GM23248 (cell line): ENCODE data around the gene AK2. TPM values are rescaled to one million over a fixed set of nuclear protein-coding genes. Genes with fewer than 3 reads are reported as not detected.

Experiments
- DNase-seq: peaks from one replicate; pipeline ENCODE4 v3.0.0-alpha.2; 2015
- H2AFZ ChIP-seq: fragments of 200-600 bp; sonication (generic); 2 replicates; pipeline ENCODE4 v1.6.1; 2016; ENCODE audit warnings: antibody characterized with exemption
- H3F3A ChIP-seq: fragments of 200-600 bp; sonication (generic); 2 replicates; pipeline ENCODE4 v1.6.1; 2016; ENCODE audit warnings: mild to moderate bottlenecking, antibody characterized with exemption, mixed run types; ENCODE audit not compliant: insufficient read depth
- H3K27ac ChIP-seq: fragments of 200-600 bp; sonication (generic); 2 replicates; pipeline ENCODE4 v1.5.1; 2016; ENCODE audit warnings: mild to moderate bottlenecking
- H3K27me3 ChIP-seq: fragments of 200-600 bp; sonication (generic); replicated peaks from 2 replicates; pipeline ENCODE4 v1.6.1; 2016; ENCODE audit warnings: mild to moderate bottlenecking; ENCODE audit not compliant: insufficient read depth
- H3K36me3 ChIP-seq: fragments of 200-600 bp; sonication (generic); 2 replicates; pipeline ENCODE4 v1.6.1; 2016; ENCODE audit warnings: low read depth, mild to moderate bottlenecking
- H3K4me1 ChIP-seq: fragments of 200-600 bp; sonication (generic); 2 replicates; pipeline ENCODE4 v1.6.1; 2016; ENCODE audit warnings: mild to moderate bottlenecking; ENCODE audit not compliant: insufficient read depth
- H3K4me2 ChIP-seq: fragments of 200-600 bp; sonication (generic); one replicate; pipeline ENCODE4 v1.6.1; 2016; ENCODE audit warnings: mild to moderate bottlenecking; ENCODE audit not compliant: unreplicated experiment
- H3K4me3 ChIP-seq: fragments of 200-600 bp; sonication (generic); 2 replicates; pipeline ENCODE4 v1.5.1; 2016; ENCODE audit warnings: mild to moderate bottlenecking
- H3K79me2 ChIP-seq: fragments of 200-600 bp; sonication (generic); 2 replicates; pipeline ENCODE4 v1.6.1; 2016; ENCODE audit warnings: mild to moderate bottlenecking; ENCODE audit not compliant: insufficient read depth
- H3K9ac ChIP-seq: fragments of 200-600 bp; sonication (generic); 2 replicates; pipeline ENCODE4 v1.6.1; 2016; ENCODE audit warnings: mild to moderate bottlenecking
- H3K9me2 ChIP-seq: fragments of 200-600 bp; sonication (generic); 2 replicates; pipeline ENCODE4 v1.6.1; 2016; ENCODE audit warnings: mixed run types, mild to moderate bottlenecking, moderate library complexity; ENCODE audit not compliant: insufficient read depth
- H3K9me3 ChIP-seq: fragments of 200-600 bp; sonication (generic); one replicate; pipeline ENCODE4 v1.6.1; 2017; ENCODE audit warnings: low read depth
- H4K20me1 ChIP-seq: fragments of 200-600 bp; sonication (generic); 2 replicates; pipeline ENCODE4 v1.6.0; 2016; ENCODE audit not compliant: insufficient read depth
- EZH2 ChIP-seq: fragments of 200-600 bp; sonication (generic); IDR thresholded peaks from 2 replicates; pipeline ENCODE4 v1.6.1; 2018; ENCODE audit warnings: antibody characterized with exemption, mild to moderate bottlenecking; ENCODE audit not compliant: insufficient read depth, poor library complexity, severe bottlenecking
- EZH2phosphoT487 ChIP-seq: fragments of 200-600 bp; sonication (generic); IDR thresholded peaks from 2 replicates; pipeline ENCODE4 v1.6.1; 2018; ENCODE audit warnings: antibody characterized with exemption, moderate library complexity, mild to moderate bottlenecking, low read depth; ENCODE audit not compliant: insufficient read depth
- WGBS, 2 experiments: methylation state at CpG; one replicate each; pipeline ENCODE4 v1.1.6; 2015 to 2017; ENCODE audit warnings: low lambda C conversion rate in 2 of 2, low coverage in 1 of 2; ENCODE audit errors: missing lambda C conversion rate in 2 of 2; 5-methylcytosine and 5-hydroxymethylcytosine counted together
- in situ Hi-C: fragments of 300-500 bp; cut with MboI; formaldehyde crosslinking; loops from 2 replicates; pipeline ENCODE4 v1.15.0; 2020
- polyA plus RNA-seq: library from polyadenylated mRNA; unstranded; fragments of >200 nt; fragmentation: Nextera tagmentation; extraction: Ambion mirVana; gene quantifications from 2 replicates; pipeline ENCODE4 v1.2.1, GENCODE V29; 2016
- total RNA-seq: library from RNA; depleted of rRNA; stranded (reverse); fragments of >200 nt; shearing (Covaris generic); gene quantifications from 2 replicates; pipeline ENCODE4 v1.2.3, GENCODE V29; 2014; rRNA removed

Gene AK2
- 130 and 134 TPM in 2 replicates for total RNA-seq
- polyA plus RNA-seq, result 173 and 179 TPM in 2 replicates

- H3F3A ChIP-seq, result peaks cover 4% of the 10 kb centered on the region; the same call in 1 of the 2 replicates
- H3K4me2 ChIP-seq, result peak within 1 kb of the TSS; percentile 90
- peak within 1 kb of the TSS; percentile 86 for H3K27ac ChIP-seq
- no peaks in the 10 kb centered on the region for H4K20me1 ChIP-seq
- H3K4me1 ChIP-seq, result peaks cover 13% of the 10 kb centered on the region
- H3K9me3 ChIP-seq, result no peaks in the 10 kb centered on the region
- no peaks in the 10 kb centered on the region for H3K27me3 ChIP-seq
- DNase-seq, result peak; percentile 98
- H3K9ac ChIP-seq, result peak within 1 kb of the TSS; percentile 97
- no peak for TF ChIP-seq EZH2
- TF ChIP-seq EZH2phosphoT487, result no peak
- peaks cover 49% of the 10 kb centered on the region for H3K79me2 ChIP-seq
- H3K9me2 ChIP-seq, result no peaks in the 10 kb centered on the region
- WGBS, 2 experiments, result 4 to 6% methylated on average over 55 to 59 of the region's 59 CpGs
- in situ Hi-C loops, result no loop called here
- peak within 1 kb of the TSS; percentile 96 for H3K4me3 ChIP-seq
- H3K36me3 ChIP-seq, result no peaks in the 10 kb centered on the region
- peak within 1 kb of the TSS; percentile 82 for H2AFZ ChIP-seq
These were observed at the start of gene AK2 for GRCh38 chr1:33036526-33037503. TSS of gene AK2 (minus strand) at chr1:33036883. CDS start at chr1:33036828, 55 bp downstream.

- 20 to 23% methylated on average over 12 of the region's 12 CpGs for WGBS, 2 experiments
- H3K27ac ChIP-seq, result no peak overlapping the region
- no peaks in the 10 kb centered on the region for H4K20me1 ChIP-seq
- H3K4me1 ChIP-seq, result no peaks in the 10 kb centered on the region
- no peaks in the 10 kb centered on the region for H3K79me2 ChIP-seq
- H3K4me3 ChIP-seq, result no peak overlapping the region
- H3K9me2 ChIP-seq, result no peaks in the 10 kb centered on the region
- TF ChIP-seq EZH2, result no peak
- H3K9ac ChIP-seq, result no peak overlapping the region
- no peaks in the 10 kb centered on the region for H3F3A ChIP-seq
- peak; percentile 83 for DNase-seq
- no peak overlapping the region for H2AFZ ChIP-seq
- H3K9me3 ChIP-seq, result no peaks in the 10 kb centered on the region
- in situ Hi-C loops, result no loop called here
- no peaks in the 10 kb centered on the region for H3K36me3 ChIP-seq
- no peaks in the 10 kb centered on the region for H3K27me3 ChIP-seq
- no peak overlapping the region for H3K4me2 ChIP-seq
These were observed 49.7 kb upstream of the AK2 start for GRCh38 chr1:33086384-33086850.

- Histone ChIP-seq H3K79me2 (no peaks in the 10 kb centered on the region), H3K27ac (no peak overlapping the region), H4K20me1 (no peaks in the 10 kb centered on the region), H3K27me3 (no peaks in the 10 kb centered on the region), H3K4me3 (no peak overlapping the region), H3K9me2 (no peaks in the 10 kb centered on the region), H3K9me3 (no peaks in the 10 kb centered on the region), H3F3A (no peaks in the 10 kb centered on the region), H2AFZ (no peak overlapping the region), H3K36me3 (no peaks in the 10 kb centered on the region), H3K9ac (no peak overlapping the region), H3K4me2 (no peak overlapping the region), H3K4me1 (peaks cover 4% of the 10 kb centered on the region; the same call in 1 of the 2 replicates)
- DNase-seq, result no peak
- TF ChIP-seq EZH2 (no peak), EZH2phosphoT487 (no peak)
- WGBS, 2 experiments, result 73 to 82% methylated on average over 4 of the region's 4 CpGs
- in situ Hi-C loops, result no loop called here
These were observed 48.6 kb upstream of the AK2 start for GRCh38 chr1:33085332-33085731.

- peaks cover 6% of the 10 kb centered on the region; the same call in 1 of the 2 replicates for H3K4me1 ChIP-seq
- no peak overlapping the region; the same call in 1 of the 2 replicates for H2AFZ ChIP-seq
- no peaks in the 10 kb centered on the region for H3K36me3 ChIP-seq
- no peaks in the 10 kb centered on the region for H3K79me2 ChIP-seq
- 79 to 81% methylated on average over 5 to 6 of the region's 6 CpGs for whole genome bisulfite sequencing, 2 experiments
- in situ Hi-C loops, result no loop called here
- peak; percentile 63 for DNase-seq
- no peaks in the 10 kb centered on the region for H3F3A ChIP-seq
- H3K9me2 ChIP-seq, result no peaks in the 10 kb centered on the region
- no peak overlapping the region; the same call in 1 of the 2 replicates for H3K4me3 ChIP-seq
- H3K9ac ChIP-seq, result no peak overlapping the region
- H3K27me3 ChIP-seq, result no peaks in the 10 kb centered on the region
- TF ChIP-seq EZH2, result no peak
- TF ChIP-seq EZH2phosphoT487, result no peak
- no peak overlapping the region for H3K27ac ChIP-seq
- H3K4me2 ChIP-seq, result no peak overlapping the region
- no peaks in the 10 kb centered on the region for H3K9me3 ChIP-seq
- H4K20me1 ChIP-seq, result no peaks in the 10 kb centered on the region
These were observed 46.0 kb upstream of the AK2 start for GRCh38 chr1:33082575-33083108.
